Omental fat pad (tissue), 4 donors: Measurements from ENCODE around the gene PPP2R3C. TPM values are rescaled to one million over a fixed set of nuclear protein-coding genes. Genes with fewer than 3 reads are reported as not detected.
"Not testable (repeated sequence)": the region's sequence is repeated elsewhere in the genome, so short reads cannot be mapped to it uniquely, and the experiment has no call there.

Experiments used
- ATAC-seq: fragments of 150-250 bp; one replicate; pipeline ENCODE4 v1.9.1; 2016; ENCODE audit warnings: mild to moderate bottlenecking, moderate library complexity; ENCODE audit not compliant: low FRiP score
- DNase-seq: peaks from one replicate; pipeline ENCODE4 v3.0.0-alpha.2; 2019; ENCODE audit warnings: low spot score
- total RNA-seq, 4 donors: library from RNA; depleted of rRNA; stranded (reverse); fragments of >200 nt; gene quantifications; one replicate each; pipeline ENCODE4 v1.1.0, GENCODE V29; 2016
- TF ChIP-seq, protein P1 (sequence below), 3 donors: fragments of 450-650 bp; IDR thresholded peaks; one replicate each; pipeline ENCODE4 v1.5.1; 2016 to 2017; ENCODE audit warnings: antibody characterized with exemption in 3 of 3, mild to moderate bottlenecking in 3 of 3, moderate library complexity in 2 of 3

The PPP2R3C gene
- total RNA-seq, 4 donors from 2014 or later = 18.1 to 47.6 (median 25.7) TPM

DNA sequence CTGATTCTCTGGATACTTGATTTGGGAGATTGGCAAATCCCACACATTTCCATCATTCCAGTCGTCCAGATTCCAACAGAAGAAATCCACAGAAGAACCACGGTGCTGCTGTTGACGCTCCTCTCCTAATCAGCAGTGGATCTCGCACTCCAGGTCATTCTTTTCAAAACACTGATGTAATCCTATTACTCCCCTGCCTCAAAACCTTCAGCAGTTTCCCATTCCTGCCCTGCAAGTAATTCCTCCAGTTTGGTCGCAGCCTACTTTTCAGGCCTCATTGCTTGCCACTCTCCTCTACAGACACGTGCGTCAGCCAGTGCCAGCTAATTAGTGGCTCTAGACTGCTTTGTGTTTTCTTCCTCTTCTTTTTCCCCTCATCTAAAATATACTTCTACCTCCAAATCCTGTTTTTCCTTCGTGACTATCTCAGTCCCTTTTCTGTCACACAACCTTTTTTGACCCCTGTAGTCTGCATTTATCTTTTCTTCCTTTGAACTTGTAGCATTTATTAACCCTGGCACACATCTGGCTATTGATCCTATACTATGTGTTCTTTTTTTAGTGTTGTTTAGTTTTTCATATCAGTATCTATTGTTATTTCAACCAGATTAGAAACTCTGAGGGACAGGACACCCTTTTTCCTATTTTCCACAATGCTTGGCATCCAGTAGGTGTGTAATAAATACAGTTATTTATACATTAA lies 37.3 kb upstream of the PPP2R3C start:
- ATAC-seq = no peak
- TF ChIP-seq, protein P1, sequence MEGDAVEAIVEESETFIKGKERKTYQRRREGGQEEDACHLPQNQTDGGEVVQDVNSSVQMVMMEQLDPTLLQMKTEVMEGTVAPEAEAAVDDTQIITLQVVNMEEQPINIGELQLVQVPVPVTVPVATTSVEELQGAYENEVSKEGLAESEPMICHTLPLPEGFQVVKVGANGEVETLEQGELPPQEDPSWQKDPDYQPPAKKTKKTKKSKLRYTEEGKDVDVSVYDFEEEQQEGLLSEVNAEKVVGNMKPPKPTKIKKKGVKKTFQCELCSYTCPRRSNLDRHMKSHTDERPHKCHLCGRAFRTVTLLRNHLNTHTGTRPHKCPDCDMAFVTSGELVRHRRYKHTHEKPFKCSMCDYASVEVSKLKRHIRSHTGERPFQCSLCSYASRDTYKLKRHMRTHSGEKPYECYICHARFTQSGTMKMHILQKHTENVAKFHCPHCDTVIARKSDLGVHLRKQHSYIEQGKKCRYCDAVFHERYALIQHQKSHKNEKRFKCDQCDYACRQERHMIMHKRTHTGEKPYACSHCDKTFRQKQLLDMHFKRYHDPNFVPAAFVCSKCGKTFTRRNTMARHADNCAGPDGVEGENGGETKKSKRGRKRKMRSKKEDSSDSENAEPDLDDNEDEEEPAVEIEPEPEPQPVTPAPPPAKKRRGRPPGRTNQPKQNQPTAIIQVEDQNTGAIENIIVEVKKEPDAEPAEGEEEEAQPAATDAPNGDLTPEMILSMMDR (IDR thresholded peaks at IDR 0.05) = no peak

DNA sequence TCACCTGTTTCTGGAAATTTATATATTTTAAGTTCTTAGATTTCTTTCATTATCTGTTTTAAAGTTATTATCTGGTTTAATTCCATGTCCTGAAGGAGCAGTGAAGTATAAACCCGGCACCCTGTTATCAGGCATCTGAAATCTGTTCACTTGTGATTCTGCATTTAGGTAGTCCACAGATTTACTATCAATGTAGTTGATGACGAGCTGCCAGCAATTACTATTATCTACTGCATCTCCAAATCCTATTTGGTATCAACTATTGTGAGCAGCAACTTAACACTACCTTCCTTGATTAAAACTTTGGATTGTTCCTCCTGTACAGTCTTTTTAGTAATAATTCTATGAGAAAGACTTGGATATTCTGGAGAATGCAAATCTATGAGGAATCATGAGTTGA lies 36.7 kb upstream of the PPP2R3C start:
- TF ChIP-seq, protein P1 (IDR thresholded peaks at IDR 0.05) = no peak
- ATAC-seq = no peak
- DNase-seq = no peak

More for the DNA sequence above, 37.3 kb upstream of the PPP2R3C start:
- DNase-seq = no peak

DNA sequence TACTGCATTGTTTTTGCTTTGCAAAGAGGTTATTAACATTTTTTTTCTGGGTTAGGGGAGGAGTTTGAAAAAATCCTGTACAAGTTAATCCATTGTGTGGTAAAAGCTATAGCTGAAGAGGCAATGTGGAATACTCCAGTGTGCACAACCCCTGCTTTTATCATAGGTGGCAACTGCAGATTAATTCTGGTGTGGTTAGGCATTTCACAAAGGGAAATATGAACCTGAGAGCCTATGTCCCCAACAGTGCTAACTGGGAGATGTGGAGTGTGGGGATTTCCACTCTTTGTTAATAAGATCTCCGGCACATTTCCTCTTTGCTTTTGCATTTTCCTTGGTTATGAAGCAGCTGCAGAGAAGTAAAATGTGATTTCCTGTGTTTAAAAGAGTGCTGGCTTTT lies 34.2 kb upstream of the PPP2R3C start:
- ATAC-seq (peak; percentile 23), DNase-seq (no peak)
- TF ChIP-seq, protein P1 (IDR thresholded peaks at IDR 0.05) = no peak

DNA sequence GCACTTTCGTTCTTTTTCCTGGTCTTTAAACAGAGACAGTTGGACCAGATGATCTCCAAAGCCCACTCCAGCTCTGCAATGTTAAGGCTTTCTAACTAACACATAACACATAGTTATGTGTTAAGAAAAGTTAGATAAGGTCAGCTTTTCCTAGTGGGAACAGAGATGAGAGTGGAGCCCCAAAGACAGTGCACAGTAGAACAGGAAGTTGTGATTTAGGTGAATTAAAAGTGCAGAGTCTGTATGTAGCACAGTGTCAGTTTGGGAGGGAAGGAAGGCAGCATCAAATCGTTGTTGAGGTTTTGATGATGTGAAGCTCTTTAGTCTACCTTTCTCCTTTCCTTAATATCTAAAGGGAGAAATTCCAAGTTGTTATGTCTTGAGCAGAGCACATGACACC lies 32.2 kb upstream of the PPP2R3C start:
- ATAC-seq = no peak
- no peak for DNase-seq
- TF ChIP-seq, protein P1 (IDR thresholded peaks at IDR 0.05) = no peak

DNA sequence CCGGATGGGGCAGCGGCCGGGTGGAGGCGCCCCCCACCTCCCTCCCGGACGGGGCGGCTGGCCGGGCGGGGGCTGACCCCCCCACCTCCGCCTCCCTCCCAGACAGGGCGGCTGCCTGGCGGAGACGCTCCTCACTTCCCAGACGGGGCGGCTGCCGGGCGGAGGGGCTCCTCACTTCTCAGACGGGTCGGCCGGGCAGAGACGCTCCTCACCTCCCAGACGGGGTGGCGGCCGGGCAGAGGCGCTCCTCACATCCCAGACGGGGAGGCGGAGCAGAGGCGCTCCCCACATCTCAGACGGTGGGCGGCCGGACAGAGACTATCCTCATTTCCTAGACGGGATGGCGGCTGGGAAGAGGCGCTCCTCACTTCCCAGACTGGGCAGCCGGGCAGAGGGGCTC lies 30.7 kb upstream of the PPP2R3C start:
- not testable (repeated sequence) for DNase-seq, ATAC-seq

DNA sequence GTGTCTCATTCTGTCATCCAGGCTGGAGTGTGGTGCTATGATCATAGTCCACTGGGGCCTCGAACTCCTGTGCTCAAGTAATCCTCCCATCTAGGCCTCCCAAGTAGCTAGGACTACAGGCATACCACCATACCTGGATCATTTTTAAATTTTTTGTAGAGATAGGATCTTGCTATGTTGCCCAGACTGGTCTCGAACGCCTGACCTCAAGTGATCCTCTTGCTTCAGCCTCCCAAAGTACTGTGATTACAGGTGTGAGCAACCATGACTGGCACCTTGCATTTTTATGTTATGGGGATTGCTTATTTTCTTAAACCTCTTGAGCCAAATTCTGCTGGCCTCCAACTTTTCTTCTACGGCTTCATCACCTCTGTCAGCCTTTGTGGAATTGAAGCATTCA lies 27.4 kb upstream of the PPP2R3C start:
- DNase-seq (no peak), ATAC-seq (no peak)
- TF ChIP-seq, protein P1 (IDR thresholded peaks at IDR 0.05) = no peak

DNA sequence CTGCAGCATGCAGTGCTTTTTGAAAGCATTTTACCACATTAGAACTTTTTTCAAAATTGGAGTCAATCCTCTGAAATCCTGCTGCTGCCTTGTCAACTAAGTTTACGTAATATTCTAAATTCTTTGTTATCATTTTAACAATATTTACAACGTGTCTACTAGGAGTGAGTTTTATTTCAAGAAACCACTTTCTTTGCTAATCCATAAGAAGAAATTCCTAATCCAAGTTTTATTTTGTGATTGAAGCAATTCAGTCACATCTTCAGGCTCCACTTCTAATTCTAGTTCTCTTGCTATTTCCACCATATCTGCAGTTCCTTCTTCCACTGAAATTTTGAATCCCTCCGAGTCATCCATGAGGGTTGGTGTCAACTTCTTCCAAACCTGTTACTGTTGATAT lies 25.9 kb upstream of the PPP2R3C start:
- DNase-seq (no peak), ATAC-seq (no peak)
- TF ChIP-seq, protein P1 (IDR thresholded peaks at IDR 0.05) = no peak
